Uterus (tissue), 2 donors: ENCODE data around the gene WDSUB1.

Source experiments
- POLR2A ChIP-seq, 2 donors: fragments of 450-650 bp; IDR thresholded peaks; one replicate each; pipeline ENCODE4 v1.6.1; 2016; ENCODE audit warnings: antibody characterized with exemption in 2 of 2, mild to moderate bottlenecking in 1 of 2, moderate library complexity in 1 of 2
- TF ChIP-seq, protein P1 (sequence below), 4 experiments: fragments of 200-600 bp in 2 of 4; fragments of 450-650 bp in 2 of 4; sonication (generic) in 2 of 4; IDR thresholded peaks; one replicate each; pipeline ENCODE4 v1.5.1; 2016 to 2019; ENCODE audit warnings: antibody characterized with exemption in 4 of 4, mild to moderate bottlenecking in 2 of 4, moderate library complexity in 1 of 4

DNA sequence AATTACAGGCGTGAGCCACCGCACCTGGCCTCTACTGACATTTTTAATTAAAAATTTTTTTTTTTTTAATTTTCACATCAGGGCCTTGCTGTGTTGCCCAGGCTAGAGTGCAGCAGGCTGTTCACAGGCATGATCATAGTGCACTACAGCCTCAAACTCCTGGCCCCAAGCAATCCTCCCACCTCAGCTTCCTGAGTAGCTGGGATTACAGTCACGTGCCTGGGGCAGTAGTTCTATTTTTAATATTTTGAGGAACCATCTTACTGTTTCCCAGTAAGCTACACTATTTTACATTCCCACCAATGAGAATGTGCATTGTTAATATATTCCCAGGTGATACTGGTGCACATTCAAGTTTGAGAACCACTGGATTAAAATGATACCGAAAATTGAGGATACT lies 92.7 kb downstream of the WDSUB1 start:
- TF ChIP-seq, protein P1, sequence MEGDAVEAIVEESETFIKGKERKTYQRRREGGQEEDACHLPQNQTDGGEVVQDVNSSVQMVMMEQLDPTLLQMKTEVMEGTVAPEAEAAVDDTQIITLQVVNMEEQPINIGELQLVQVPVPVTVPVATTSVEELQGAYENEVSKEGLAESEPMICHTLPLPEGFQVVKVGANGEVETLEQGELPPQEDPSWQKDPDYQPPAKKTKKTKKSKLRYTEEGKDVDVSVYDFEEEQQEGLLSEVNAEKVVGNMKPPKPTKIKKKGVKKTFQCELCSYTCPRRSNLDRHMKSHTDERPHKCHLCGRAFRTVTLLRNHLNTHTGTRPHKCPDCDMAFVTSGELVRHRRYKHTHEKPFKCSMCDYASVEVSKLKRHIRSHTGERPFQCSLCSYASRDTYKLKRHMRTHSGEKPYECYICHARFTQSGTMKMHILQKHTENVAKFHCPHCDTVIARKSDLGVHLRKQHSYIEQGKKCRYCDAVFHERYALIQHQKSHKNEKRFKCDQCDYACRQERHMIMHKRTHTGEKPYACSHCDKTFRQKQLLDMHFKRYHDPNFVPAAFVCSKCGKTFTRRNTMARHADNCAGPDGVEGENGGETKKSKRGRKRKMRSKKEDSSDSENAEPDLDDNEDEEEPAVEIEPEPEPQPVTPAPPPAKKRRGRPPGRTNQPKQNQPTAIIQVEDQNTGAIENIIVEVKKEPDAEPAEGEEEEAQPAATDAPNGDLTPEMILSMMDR (IDR thresholded peaks at IDR 0.05), result no peak
- TF ChIP-seq POLR2A (IDR thresholded peaks at IDR 0.05), result no peak
